Activated CD4-positive, alpha-beta T cell treated with anti-CD3 and anti-CD28 coated beads for 36 hours (primary cell): ENCODE data around the gene UBE3B. TPM values are rescaled to one million over a fixed set of nuclear protein-coding genes. Genes with fewer than 3 reads are reported as not detected.

ENCODE experiments used
- ATAC-seq: fragments of 200-7000 bp; cut with Tn5 transposase; one replicate; pipeline ENCODE4 v1.10.0; 2021; ENCODE audit warnings: mild to moderate bottlenecking, moderate library complexity
- CTCF ChIA-PET: fragments of 350-600 bp; sonication (Branson Sonifier 250); formaldehyde crosslinking; loops from one replicate; lab custom pipeline; 2021; ENCODE audit warnings: antibody characterized with exemption; lab: Charles Lee
- POLR2A ChIA-PET: fragments of 350-600 bp; sonication (Branson Sonifier 250); formaldehyde crosslinking; loops from one replicate; lab custom pipeline; 2021; ENCODE audit warnings: antibody characterized with exemption, inconsistent platforms; lab: Charles Lee
- DNase-seq: peaks from one replicate; pipeline ENCODE4 v3.0.0-alpha.2; 2020
- H3K27ac Mint-ChIP-seq: one replicate; pipeline ENCODE4 v1.8.0; 2021; ENCODE audit warnings: mixed read lengths
- H3K27me3 Mint-ChIP-seq: one replicate; pipeline ENCODE4 v1.8.0; 2021; ENCODE audit warnings: mixed read lengths
- H3K36me3 Mint-ChIP-seq: one replicate; pipeline ENCODE4 v1.8.0; 2021; ENCODE audit warnings: low read depth, mixed read lengths
- H3K4me1 Mint-ChIP-seq: one replicate; pipeline ENCODE4 v1.8.0; 2021; ENCODE audit warnings: mixed read lengths
- H3K4me3 Mint-ChIP-seq: one replicate; pipeline ENCODE4 v1.8.0; 2021; ENCODE audit warnings: mild to moderate bottlenecking, moderate library complexity, mixed read lengths
- H3K9me3 Mint-ChIP-seq: one replicate; pipeline ENCODE4 v1.8.0; 2021; ENCODE audit warnings: low read depth, mixed read lengths
- intact Hi-C, 2 experiments: fragments of 100-400 bp; cut with DNase I in 1 of 2; cut with micrococcal nuclease in 1 of 2; formaldehyde crosslinking; loops; one replicate each; pipeline versions ENCODE4 v1.14.2 to v1.15.1; 2022 to 2024; cut with DNase I, micrococcal nuclease
- total RNA-seq, 2 experiments: library from RNA; stranded (reverse); gene quantifications; one replicate each; pipeline ENCODE4 v1.2.3, GENCODE V29; 2021

UBE3B gene
- total RNA-seq, 2 experiments from 2014 or later, result 25.7 to 27.2 TPM

- H3K9me3 Mint-ChIP-seq, result no peaks in the 10 kb centered on the region
- no peaks in the 10 kb centered on the region for H3K36me3 Mint-ChIP-seq
- intact Hi-C loops, result no loop called here
- no peak overlapping the region for H3K27ac Mint-ChIP-seq
- CTCF ChIA-PET, result interaction anchor here (1.0 kb wide), 1 partner anchor 14 kb away, joined by 4 read pairs; no protein-coding TSS in a partner anchor
- POLR2A ChIA-PET, result no interaction called here
- ATAC-seq, result no peak
- peaks cover 14% of the 10 kb centered on the region for H3K27me3 Mint-ChIP-seq
- no peak for DNase-seq
- peaks cover 5% of the 10 kb centered on the region for H3K4me1 Mint-ChIP-seq
- H3K4me3 Mint-ChIP-seq, result no peak overlapping the region
Observed at GRCh38 chr12:109545826-109546225, 68.4 kb downstream of the UBE3B start.

DNA sequence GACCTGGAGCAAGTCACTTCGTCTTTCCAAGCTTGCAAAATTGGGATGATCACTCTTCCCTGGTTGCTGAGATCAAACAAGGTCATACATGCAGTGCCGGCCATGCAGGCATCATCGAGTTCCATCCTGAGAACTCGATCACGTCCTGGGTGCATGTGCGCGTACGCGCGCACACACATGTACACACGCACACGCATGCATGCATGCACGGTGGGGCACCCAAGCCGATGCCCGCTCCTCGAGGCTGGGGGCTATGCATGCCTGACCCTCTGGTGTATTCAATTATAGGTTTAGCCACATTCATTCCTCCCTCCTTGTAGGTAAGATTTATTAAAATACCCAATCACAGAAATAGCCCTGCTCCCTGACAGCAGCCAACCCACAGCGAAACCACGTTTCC is 69.9 kb downstream of the UBE3B start:
- peaks cover 14% of the 10 kb centered on the region for H3K27me3 Mint-ChIP-seq
- ChIA-PET CTCF (no interaction called here), POLR2A (no interaction called here)
- H3K9me3 Mint-ChIP-seq, result no peaks in the 10 kb centered on the region
- DNase-seq (no peak), ATAC-seq (no peak)
- intact Hi-C loops, result no loop called here
- H3K4me1 Mint-ChIP-seq, result peaks cover 5% of the 10 kb centered on the region
- no peak overlapping the region for H3K27ac Mint-ChIP-seq
- H3K4me3 Mint-ChIP-seq, result no peak overlapping the region
- no peaks in the 10 kb centered on the region for H3K36me3 Mint-ChIP-seq

- CTCF ChIA-PET, result no interaction called here
- no peak overlapping the region for H3K4me3 Mint-ChIP-seq
- POLR2A ChIA-PET, result no interaction called here
Observed at GRCh38 chr12:109548258-109548657, 70.8 kb downstream of the UBE3B start.

GRCh38 chr12:109549613-109550270 is 72.3 kb downstream of the UBE3B start:
- no peaks in the 10 kb centered on the region for H3K36me3 Mint-ChIP-seq
- H3K4me1 Mint-ChIP-seq, result peaks cover 5% of the 10 kb centered on the region
- CTCF ChIA-PET, result interaction anchor here (0.6 kb wide), 1 partner anchor 108 kb away, joined by 4 read pairs; no protein-coding TSS in a partner anchor
- no peak overlapping the region for H3K27ac Mint-ChIP-seq
- peaks cover 14% of the 10 kb centered on the region for H3K27me3 Mint-ChIP-seq
- H3K4me3 Mint-ChIP-seq, result no peak overlapping the region
- intact Hi-C loops, result loop anchor here in 1 of 2 experiments (5.0 kb wide), 1 partner anchor 637 kb away; no protein-coding TSS in a partner anchor
- ATAC-seq (no peak), DNase-seq (no peak)
- no peaks in the 10 kb centered on the region for H3K9me3 Mint-ChIP-seq
- POLR2A ChIA-PET, result no interaction called here

More at GRCh38 chr12:109548258-109548657, 70.8 kb downstream of the UBE3B start:
- intact Hi-C loops, result no loop called here
- DNase-seq (no peak), ATAC-seq (no peak)
- H3K27me3 Mint-ChIP-seq, result peaks cover 14% of the 10 kb centered on the region
- no peak overlapping the region for H3K27ac Mint-ChIP-seq
- H3K4me1 Mint-ChIP-seq, result peaks cover 5% of the 10 kb centered on the region
- no peaks in the 10 kb centered on the region for H3K36me3 Mint-ChIP-seq
- H3K9me3 Mint-ChIP-seq, result no peaks in the 10 kb centered on the region

GRCh38 chr12:109550281-109550680 is 72.8 kb downstream of the UBE3B start:
- Mint-ChIP-seq H3K27me3 (peaks cover 14% of the 10 kb centered on the region), H3K36me3 (no peaks in the 10 kb centered on the region), H3K27ac (no peak overlapping the region), H3K4me3 (no peak overlapping the region), H3K4me1 (peaks cover under 1% of the 10 kb centered on the region), H3K9me3 (no peaks in the 10 kb centered on the region)
- intact Hi-C loops, result loop anchor here in 1 of 2 experiments (5.0 kb wide), 1 partner anchor 638 kb away; no protein-coding TSS in a partner anchor
- ChIA-PET POLR2A (no interaction called here), CTCF (no interaction called here)
- DNase-seq (no peak), ATAC-seq (no peak)

GRCh38 chr12:109551108-109551507 is 73.7 kb downstream of the UBE3B start:
- ChIA-PET CTCF (interaction anchor here (0.5 to 1.1 kb wide), 3 partner anchors 14 to 201 kb away, joined by 3 read pairs; no protein-coding TSS in a partner anchor), POLR2A (no interaction called here)
- H3K9me3 Mint-ChIP-seq, result no peaks in the 10 kb centered on the region
- H3K4me3 Mint-ChIP-seq, result no peak overlapping the region
- H3K27me3 Mint-ChIP-seq, result peaks cover 14% of the 10 kb centered on the region
- H3K27ac Mint-ChIP-seq, result no peak overlapping the region
- DNase-seq (no peak), ATAC-seq (no peak)
- intact Hi-C loops, result loop anchor here in 1 of 2 experiments (5.0 kb wide), 1 partner anchor 639 kb away; no protein-coding TSS in a partner anchor
- H3K4me1 Mint-ChIP-seq, result no peaks in the 10 kb centered on the region
- H3K36me3 Mint-ChIP-seq, result no peaks in the 10 kb centered on the region

DNA sequence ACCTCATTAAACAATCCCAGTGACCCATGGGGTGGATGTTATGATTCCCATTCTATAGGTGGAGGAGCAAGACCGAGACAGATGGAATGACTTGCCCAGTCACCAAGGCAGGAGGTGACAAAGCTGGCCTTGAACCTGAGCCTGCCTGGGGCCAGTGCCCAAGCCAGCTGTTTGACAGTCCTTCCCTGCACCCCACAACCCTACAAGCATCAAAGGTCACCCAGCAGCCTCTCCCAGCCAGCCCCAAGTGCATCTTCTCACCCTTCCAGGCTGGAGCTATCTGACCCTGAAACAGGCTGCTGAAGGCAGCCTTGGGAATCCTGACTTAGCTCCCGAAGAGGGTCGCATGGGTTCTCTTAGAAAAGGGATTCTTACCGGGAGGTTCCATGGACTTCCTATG is 75.5 kb downstream of the UBE3B start:
- Mint-ChIP-seq H3K4me3 (no peak overlapping the region), H3K27ac (no peak overlapping the region), H3K4me1 (no peaks in the 10 kb centered on the region), H3K36me3 (no peaks in the 10 kb centered on the region), H3K9me3 (no peaks in the 10 kb centered on the region), H3K27me3 (peaks cover 2% of the 10 kb centered on the region)
- POLR2A ChIA-PET, result no interaction called here
- DNase-seq (no peak), ATAC-seq (no peak)
- CTCF ChIA-PET, result interaction anchor here (0.6 to 1.2 kb wide), 2 partner anchors 231 to 395 kb away, joined by 3 to 4 read pairs; no protein-coding TSS in a partner anchor
- intact Hi-C loops, result loop anchor here in 1 of 2 experiments (5.0 kb wide), 1 partner anchor 641 kb away; no protein-coding TSS in a partner anchor

DNA sequence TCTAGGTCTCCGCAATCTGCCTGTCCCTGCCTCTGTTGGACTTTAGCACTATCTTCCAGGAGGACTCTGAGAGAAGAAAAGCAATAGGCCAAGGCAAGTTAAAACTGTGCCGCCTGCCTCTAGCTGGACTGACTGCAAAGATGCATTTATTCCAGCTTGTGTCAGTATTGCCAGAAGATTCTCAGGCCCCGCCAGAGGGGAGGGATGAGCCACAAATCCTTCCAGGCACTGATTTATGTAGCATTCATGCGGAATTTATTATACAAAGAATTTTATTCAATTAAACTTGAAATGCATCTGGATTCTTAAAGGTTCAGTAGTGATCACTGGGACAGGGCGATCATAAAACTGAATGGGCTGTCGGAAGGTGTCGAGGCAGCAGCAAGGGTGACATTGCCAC is 76.0 kb downstream of the UBE3B start:
- CTCF ChIA-PET, result interaction anchor here (0.6 to 1.2 kb wide), 2 partner anchors 230 to 394 kb away, joined by 3 to 4 read pairs; no protein-coding TSS in a partner anchor
- DNase-seq (no peak), ATAC-seq (no peak)
- H3K27me3 Mint-ChIP-seq, result peaks cover 2% of the 10 kb centered on the region
- POLR2A ChIA-PET, result no interaction called here
- H3K4me1 Mint-ChIP-seq, result no peaks in the 10 kb centered on the region
- H3K4me3 Mint-ChIP-seq, result no peak overlapping the region
- H3K36me3 Mint-ChIP-seq, result no peaks in the 10 kb centered on the region
- no peaks in the 10 kb centered on the region for H3K9me3 Mint-ChIP-seq
- H3K27ac Mint-ChIP-seq, result no peak overlapping the region
- intact Hi-C loops, result loop anchor here in 1 of 2 experiments (5.0 kb wide), 1 partner anchor 641 kb away; no protein-coding TSS in a partner anchor

- CTCF ChIA-PET, result no interaction called here
- intact Hi-C loops, result loop anchor here in 1 of 2 experiments (5.0 kb wide), 1 partner anchor 642 kb away; no protein-coding TSS in a partner anchor
- Mint-ChIP-seq H3K27ac (no peak overlapping the region), H3K27me3 (peaks cover 2% of the 10 kb centered on the region), H3K9me3 (no peaks in the 10 kb centered on the region), H3K4me1 (no peaks in the 10 kb centered on the region), H3K36me3 (no peaks in the 10 kb centered on the region), H3K4me3 (no peak overlapping the region)
- POLR2A ChIA-PET, result no interaction called here
- no peak for ATAC-seq
- DNase-seq, result no peak
Observed at GRCh38 chr12:109553906-109554500, 76.6 kb downstream of the UBE3B start.

DNA sequence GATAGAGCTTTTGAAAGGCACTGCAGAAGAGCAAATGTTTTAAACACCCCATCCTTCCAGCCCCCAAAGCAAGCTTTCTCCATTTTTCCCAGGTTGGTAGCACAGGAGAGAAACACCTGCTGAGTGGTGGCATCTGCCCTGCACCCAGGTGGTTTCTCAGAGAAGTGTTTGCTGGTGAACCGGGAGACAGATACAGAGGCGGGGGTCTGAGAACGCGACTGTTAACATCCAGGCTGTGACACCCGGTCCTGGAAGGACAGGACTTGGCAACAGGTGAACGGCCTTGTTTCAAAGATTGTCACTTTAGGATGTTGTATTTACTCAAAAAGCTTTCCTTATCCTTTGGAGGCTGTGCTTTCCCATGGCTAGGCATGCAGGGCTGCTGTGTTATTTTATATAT is 77.3 kb downstream of the UBE3B start:
- ChIA-PET POLR2A (no interaction called here), CTCF (no interaction called here)
- H3K36me3 Mint-ChIP-seq, result no peaks in the 10 kb centered on the region
- H3K4me1 Mint-ChIP-seq, result no peaks in the 10 kb centered on the region
- H3K27ac Mint-ChIP-seq, result no peak overlapping the region
- no peaks in the 10 kb centered on the region for H3K27me3 Mint-ChIP-seq
- H3K9me3 Mint-ChIP-seq, result no peaks in the 10 kb centered on the region
- intact Hi-C loops, result loop anchor here in 1 of 2 experiments (5.0 kb wide), 1 partner anchor 642 kb away; no protein-coding TSS in a partner anchor
- ATAC-seq (no peak), DNase-seq (no peak)
- no peak overlapping the region for H3K4me3 Mint-ChIP-seq

DNA sequence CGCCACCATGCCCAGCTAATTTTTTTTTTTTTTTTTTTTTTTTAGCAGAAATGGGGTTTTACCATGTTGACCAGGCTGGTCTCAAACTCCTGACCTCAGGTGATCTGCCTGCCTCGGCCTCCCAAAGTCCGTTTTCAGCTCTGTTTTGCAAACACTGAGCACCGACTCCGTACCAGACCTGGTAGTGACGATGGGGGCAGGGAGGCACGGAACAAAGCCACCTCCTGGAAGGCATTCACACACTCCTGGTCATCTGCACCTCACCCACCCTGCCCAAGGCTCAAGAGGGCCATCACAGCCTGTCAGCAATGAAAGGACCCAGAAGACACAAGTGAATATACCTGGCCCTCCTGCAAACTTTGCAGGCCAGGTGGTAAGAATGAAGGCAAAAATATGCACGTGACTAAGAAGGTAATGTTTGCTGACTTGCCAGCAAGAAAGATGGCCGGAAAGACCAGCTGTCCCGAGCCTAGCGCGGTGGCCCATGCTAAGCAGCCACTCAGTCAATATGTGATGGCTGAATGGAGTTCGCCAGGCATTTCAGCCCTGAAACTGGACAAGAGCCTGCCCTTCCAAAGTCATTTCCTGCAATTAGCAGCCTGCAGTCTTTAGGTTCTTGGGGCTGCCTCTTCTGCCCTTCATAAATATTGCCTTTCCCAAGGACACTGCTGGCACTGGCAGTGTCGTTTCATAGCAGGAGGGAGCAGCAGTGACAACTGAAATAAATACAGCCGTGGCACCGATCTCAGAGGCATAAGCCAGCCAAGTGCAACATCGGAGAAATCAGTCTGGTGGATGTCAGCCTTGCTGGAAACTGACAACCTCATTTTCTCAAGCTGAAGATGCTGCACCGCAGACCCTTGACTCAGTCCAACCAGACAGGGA is 78.2 kb downstream of the UBE3B start:
- no peaks in the 10 kb centered on the region for H3K9me3 Mint-ChIP-seq
- H3K4me3 Mint-ChIP-seq, result no peak overlapping the region
- ChIA-PET POLR2A (interaction anchor here (0.7 kb wide), 1 partner anchor 17 kb away, joined by 4 read pairs; the partner anchor contains the start of gene MMAB), CTCF (interaction anchor here (0.5 to 0.7 kb wide), 2 partner anchors 9 to 1160 kb away, joined by 3 read pairs; no protein-coding TSS in a partner anchor)
- H3K36me3 Mint-ChIP-seq, result no peaks in the 10 kb centered on the region
- no peak overlapping the region for H3K27ac Mint-ChIP-seq
- DNase-seq (no peak), ATAC-seq (no peak)
- H3K4me1 Mint-ChIP-seq, result no peaks in the 10 kb centered on the region
- H3K27me3 Mint-ChIP-seq, result no peaks in the 10 kb centered on the region
- intact Hi-C loops, result no loop called here
